HepG2 (cell line): Measurements from ENCODE around the gene B4GALT1. TPM values are rescaled to one million over a fixed set of nuclear protein-coding genes. Genes with fewer than 3 reads are reported as not detected.
A peak's percentile ranks its signal among the peaks of the same experiment; 100 is the strongest.

Source experiments
- DNMT3B ChIP-seq: conservative IDR thresholded peaks from 2 replicates; pipeline ENCODE4 v1.6.1; 2016; ENCODE audit warnings: missing biosample characterization, control low read depth
- EP300 ChIP-seq, 3 experiments: sonication (generic) in 1 of 3; formaldehyde crosslinking in 1 of 3; IDR thresholded peaks; 2 replicates each; pipeline versions ENCODE4 v1.5.1 to v1.6.1; 2011 to 2020; ENCODE audit warnings: low read depth in 2 of 3, low read length in 2 of 3, borderline replicate concordance in 1 of 3, improper control_type of control experiment in 1 of 3, mild to moderate bottlenecking in 1 of 3, missing genetic modification reagents in 1 of 3, moderate library complexity in 1 of 3
- FOXA1 ChIP-seq, 2 experiments: fragments of 450-650 bp in 1 of 2; sonication (generic) in 1 of 2; formaldehyde crosslinking in 1 of 2; IDR thresholded peaks; 2 replicates each; pipeline versions ENCODE4 v1.4.0 to v1.6.1; 2016 to 2020; ENCODE audit warnings: missing genetic modification reagents in 1 of 2
- GATAD1 ChIP-seq: IDR thresholded peaks from 2 replicates; pipeline ENCODE4 v1.6.1; 2016; ENCODE audit warnings: missing genetic modification reagents, missing compliant biosample characterization
- GLI4 ChIP-seq: sonication (generic); formaldehyde crosslinking; IDR thresholded peaks from 2 replicates; pipeline ENCODE4 v1.5.1; 2020; ENCODE audit warnings: missing genetic modification reagents, mild to moderate bottlenecking, moderate library complexity, borderline replicate concordance
- GPN1 ChIP-seq: sonication (generic); formaldehyde crosslinking; IDR thresholded peaks from 2 replicates; pipeline ENCODE4 v1.5.1; 2020; ENCODE audit warnings: missing genetic modification reagents, borderline replicate concordance
- JUN ChIP-seq: sonication (generic); formaldehyde crosslinking; IDR thresholded peaks from 2 replicates; pipeline ENCODE4 v1.4.0; 2020; ENCODE audit warnings: mild to moderate bottlenecking, missing genetic modification reagents
- KDM1A ChIP-seq: IDR thresholded peaks from 2 replicates; pipeline ENCODE4 v1.6.1; 2016; ENCODE audit warnings: missing compliant biosample characterization
- KDM6A ChIP-seq: IDR thresholded peaks from 2 replicates; pipeline ENCODE4 v1.6.1; 2016; ENCODE audit warnings: low read depth
- KLF15 ChIP-seq: sonication (generic); formaldehyde crosslinking; IDR thresholded peaks from 2 replicates; pipeline ENCODE4 v1.8.1; 2023; ENCODE audit warnings: borderline replicate concordance, mild to moderate bottlenecking, inconsistent platforms, missing genetic modification reagents, mixed read lengths
- MTA1 ChIP-seq: sonication (generic); formaldehyde crosslinking; IDR thresholded peaks from 2 replicates; pipeline ENCODE4 v1.4.0; 2020; ENCODE audit warnings: missing genetic modification reagents, mild to moderate bottlenecking, borderline replicate concordance
- MTF2 ChIP-seq: sonication (generic); formaldehyde crosslinking; IDR thresholded peaks from 2 replicates; pipeline ENCODE4 v1.5.0; 2020; ENCODE audit warnings: missing genetic modification reagents, borderline replicate concordance
- NAIF1 ChIP-seq: sonication (generic); formaldehyde crosslinking; IDR thresholded peaks from 2 replicates; pipeline ENCODE4 v1.5.0; 2020; ENCODE audit warnings: mild to moderate bottlenecking, missing genetic modification reagents, borderline replicate concordance
- NCOA2 ChIP-seq: sonication (generic); formaldehyde crosslinking; IDR thresholded peaks from 2 replicates; pipeline ENCODE4 v1.8.0; 2022; ENCODE audit warnings: inconsistent platforms
- NCOA5 ChIP-seq: sonication (generic); formaldehyde crosslinking; IDR thresholded peaks from 2 replicates; pipeline ENCODE4 v1.4.0; 2020; ENCODE audit warnings: missing genetic modification reagents
- PHF5A ChIP-seq: IDR thresholded peaks from one replicate; pipeline ENCODE4 v1.6.1; 2018; ENCODE audit warnings: low read depth, missing genetic modification reagents; ENCODE audit not compliant: unreplicated experiment
- SAP130 ChIP-seq: IDR thresholded peaks from 2 replicates; pipeline ENCODE4 v1.6.1; 2016; ENCODE audit warnings: low read depth
- SATB2 ChIP-seq: sonication (generic); formaldehyde crosslinking; IDR thresholded peaks from 2 replicates; pipeline ENCODE4 v1.5.0; 2020; ENCODE audit warnings: missing genetic modification reagents
- SRY ChIP-seq: sonication (generic); formaldehyde crosslinking; IDR thresholded peaks from 2 replicates; pipeline ENCODE4 v1.8.0; 2022; ENCODE audit warnings: mild to moderate bottlenecking, missing genetic modification reagents
- TBX2 ChIP-seq: sonication (generic); formaldehyde crosslinking; IDR thresholded peaks from 2 replicates; pipeline ENCODE4 v1.5.0; 2020; ENCODE audit warnings: missing genetic modification reagents, mild to moderate bottlenecking, borderline replicate concordance
- XBP1 ChIP-seq: sonication (generic); formaldehyde crosslinking; IDR thresholded peaks from 2 replicates; pipeline ENCODE4 v1.5.0; 2020; ENCODE audit warnings: missing genetic modification reagents
- XRCC5 ChIP-seq: fragments of 200-400 bp; formaldehyde crosslinking; optimal IDR thresholded peaks from 2 replicates; pipeline ENCODE3; 2017; ENCODE audit warnings: mild to moderate bottlenecking, low read length
- ZNF207 ChIP-seq: fragments of 450-650 bp; IDR thresholded peaks from 2 replicates; pipeline ENCODE4 v1.6.1; 2016; ENCODE audit warnings: antibody characterized with exemption, borderline replicate concordance
- ZNF326 ChIP-seq: sonication (generic); formaldehyde crosslinking; IDR thresholded peaks from 2 replicates; pipeline ENCODE4 v1.4.0; 2020; ENCODE audit warnings: missing genetic modification reagents, borderline replicate concordance
- ZNF354B ChIP-seq: sonication (generic); formaldehyde crosslinking; IDR thresholded peaks from 2 replicates; pipeline ENCODE4 v1.8.0; 2022; ENCODE audit warnings: mild to moderate bottlenecking, missing genetic modification reagents
- ZNF556 ChIP-seq: sonication (generic); formaldehyde crosslinking; IDR thresholded peaks from 2 replicates; pipeline ENCODE4 v1.4.0; 2020; ENCODE audit warnings: mild to moderate bottlenecking, missing genetic modification reagents, borderline replicate concordance
- ZNF737 ChIP-seq: sonication (generic); formaldehyde crosslinking; IDR thresholded peaks from 2 replicates; pipeline ENCODE4 v1.5.0; 2020; ENCODE audit warnings: missing genetic modification reagents, mild to moderate bottlenecking, borderline replicate concordance
- polyA plus RNA-seq, 8 experiments: library from polyadenylated mRNA; depleted of rRNA in 3 of 8; stranded (reverse) in 7 of 8; unstranded in 1 of 8; fragments of >200 nt; fragmentation: Illumina TruSeq in 4 of 8; extraction: Trizol in 4 of 8; gene quantifications; 2 replicates each; pipeline versions ENCODE4 v1.2.1 to v1.2.3, GENCODE V29; 2011 to 2016; ENCODE audit warnings: low read depth in 4 of 8, missing spikeins in 1 of 8, mixed read lengths in 1 of 8; ENCODE audit not compliant: insufficient read depth in 1 of 8
- total RNA-seq, 5 experiments: library from RNA; depleted of rRNA; stranded (reverse); fragments of >200 nt; fragmentation: Illumina TruSeq; extraction: Trizol; gene quantifications; 2 replicates each; pipeline ENCODE4 v1.2.3, GENCODE V29; 2016; ENCODE audit warnings: low read depth in 1 of 5
- TF ChIP-seq, protein P1 (sequence below): sonication (generic); formaldehyde crosslinking; conservative IDR thresholded peaks from 2 replicates; pipeline ENCODE4 v1.8.0; 2022; ENCODE audit warnings: low read depth, missing genetic modification reagents
- TF ChIP-seq, protein P2 (sequence below): sonication (generic); formaldehyde crosslinking; IDR thresholded peaks from 2 replicates; pipeline ENCODE4 v1.9.0; 2021; ENCODE audit warnings: missing genetic modification reagents, borderline replicate concordance
- TF ChIP-seq, protein P3 (sequence below): IDR thresholded peaks from 2 replicates; pipeline ENCODE4 v1.6.1; 2018; ENCODE audit warnings: missing genetic modification reagents, mild to moderate bottlenecking, missing compliant biosample characterization

Gene B4GALT1
- total and polyA plus RNA-seq, 2 of the 13 experiments (the other 11 are each of a cell fraction or from before 2014, with no cell fraction given): 15.7 to 33.5 TPM

DNA sequence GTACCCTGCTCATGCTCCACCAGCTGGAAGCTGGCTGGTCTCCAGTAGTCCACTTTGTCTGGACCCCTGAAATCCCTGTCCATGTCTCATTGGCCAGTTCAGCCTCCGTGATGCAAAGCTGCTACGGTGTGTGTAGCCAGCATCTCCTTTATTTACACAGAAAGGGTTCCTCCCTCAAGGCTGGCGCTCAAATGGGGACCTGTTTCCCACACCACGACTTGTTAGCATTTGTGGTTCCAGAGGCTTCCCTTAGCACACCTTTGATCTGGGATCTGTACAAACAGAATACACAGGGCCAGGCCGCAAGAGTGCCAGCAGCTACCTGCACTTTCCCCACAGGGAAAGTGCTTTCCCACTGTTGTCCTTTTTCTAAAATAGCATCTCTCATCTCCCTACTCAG is 85.0 kb downstream of the B4GALT1 start (continued):
- TF ChIP-seq, protein P1, sequence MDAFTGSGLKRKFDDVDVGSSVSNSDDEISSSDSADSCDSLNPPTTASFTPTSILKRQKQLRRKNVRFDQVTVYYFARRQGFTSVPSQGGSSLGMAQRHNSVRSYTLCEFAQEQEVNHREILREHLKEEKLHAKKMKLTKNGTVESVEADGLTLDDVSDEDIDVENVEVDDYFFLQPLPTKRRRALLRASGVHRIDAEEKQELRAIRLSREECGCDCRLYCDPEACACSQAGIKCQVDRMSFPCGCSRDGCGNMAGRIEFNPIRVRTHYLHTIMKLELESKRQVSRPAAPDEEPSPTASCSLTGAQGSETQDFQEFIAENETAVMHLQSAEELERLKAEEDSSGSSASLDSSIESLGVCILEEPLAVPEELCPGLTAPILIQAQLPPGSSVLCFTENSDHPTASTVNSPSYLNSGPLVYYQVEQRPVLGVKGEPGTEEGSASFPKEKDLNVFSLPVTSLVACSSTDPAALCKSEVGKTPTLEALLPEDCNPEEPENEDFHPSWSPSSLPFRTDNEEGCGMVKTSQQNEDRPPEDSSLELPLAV (CRISPR knock-in tag): no peak
- TF ChIP-seq MTA1 (CRISPR knock-in tag) (no peak), NCOA5 (CRISPR knock-in tag) (no peak), SAP130 (CRISPR knock-in tag) (peak; percentile 45), GLI4 (CRISPR knock-in tag) (no peak), DNMT3B (CRISPR knock-in tag) (no peak), EP300 (IDR thresholded peaks at IDR 0.05; ENCODE audit: low read depth in 2 of 2, low read length in 2 of 2) (peak in 1 of 2 experiments; percentile 42; a peak in 1 of 4 replicates), EP300 (CRISPR knock-in tag; IDR thresholded peaks at IDR 0.05; ENCODE audit: borderline replicate concordance) (no peak), SATB2 (CRISPR knock-in tag) (no peak), FOXA1 (IDR thresholded peaks at IDR 0.05) (no peak), FOXA1 (CRISPR knock-in tag; IDR thresholded peaks at IDR 0.05) (peak; percentile 85), MTF2 (CRISPR knock-in tag) (no peak), JUN (CRISPR knock-in tag) (no peak), GPN1 (CRISPR knock-in tag) (no peak), ZNF354B (no peak), XRCC5 (peak; percentile 18), KDM6A (no peak), ZNF737 (no peak), KDM1A (peak; percentile 31; the same call in 1 of the 2 replicates), NAIF1 (no peak), KLF15 (CRISPR knock-in tag) (no peak), PHF5A (CRISPR knock-in tag) (no peak), TBX2 (CRISPR knock-in tag) (no peak), ZNF326 (CRISPR knock-in tag) (no peak), NCOA2 (0 out of 2 replicates have a peak, but pooled peaks have one; percentile 16), SRY (CRISPR knock-in tag) (no peak), GATAD1 (CRISPR knock-in tag) (no peak), XBP1 (no peak), ZNF207 (no peak), ZNF556 (CRISPR knock-in tag) (no peak)
- TF ChIP-seq, protein P2, sequence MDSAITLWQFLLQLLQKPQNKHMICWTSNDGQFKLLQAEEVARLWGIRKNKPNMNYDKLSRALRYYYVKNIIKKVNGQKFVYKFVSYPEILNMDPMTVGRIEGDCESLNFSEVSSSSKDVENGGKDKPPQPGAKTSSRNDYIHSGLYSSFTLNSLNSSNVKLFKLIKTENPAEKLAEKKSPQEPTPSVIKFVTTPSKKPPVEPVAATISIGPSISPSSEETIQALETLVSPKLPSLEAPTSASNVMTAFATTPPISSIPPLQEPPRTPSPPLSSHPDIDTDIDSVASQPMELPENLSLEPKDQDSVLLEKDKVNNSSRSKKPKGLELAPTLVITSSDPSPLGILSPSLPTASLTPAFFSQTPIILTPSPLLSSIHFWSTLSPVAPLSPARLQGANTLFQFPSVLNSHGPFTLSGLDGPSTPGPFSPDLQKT: no peak
- TF ChIP-seq, protein P3, sequence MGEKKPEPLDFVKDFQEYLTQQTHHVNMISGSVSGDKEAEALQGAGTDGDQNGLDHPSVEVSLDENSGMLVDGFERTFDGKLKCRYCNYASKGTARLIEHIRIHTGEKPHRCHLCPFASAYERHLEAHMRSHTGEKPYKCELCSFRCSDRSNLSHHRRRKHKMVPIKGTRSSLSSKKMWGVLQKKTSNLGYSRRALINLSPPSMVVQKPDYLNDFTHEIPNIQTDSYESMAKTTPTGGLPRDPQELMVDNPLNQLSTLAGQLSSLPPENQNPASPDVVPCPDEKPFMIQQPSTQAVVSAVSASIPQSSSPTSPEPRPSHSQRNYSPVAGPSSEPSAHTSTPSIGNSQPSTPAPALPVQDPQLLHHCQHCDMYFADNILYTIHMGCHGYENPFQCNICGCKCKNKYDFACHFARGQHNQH (CRISPR knock-in tag): no peak
